Left renal pelvis (tissue), 4 donors: ENCODE measurements around the gene CCDC188. TPM values are rescaled to one million over a fixed set of nuclear protein-coding genes. Genes with fewer than 3 reads are reported as not detected.

Experiments used
- DNase-seq, 4 donors: peaks; one replicate each; pipeline ENCODE4 v3.0.0-alpha.2; 2013; ENCODE audit warnings: low read depth in 4 of 4, low spot score in 3 of 4
- polyA plus RNA-seq, 4 donors: library from polyadenylated mRNA; unstranded; fragments of 120-200 nt; gene quantifications; one replicate each; pipeline ENCODE4 v1.2.1, GENCODE V29; 2013; ENCODE audit not compliant: insufficient read length in 4 of 4

Gene CCDC188
- polyA plus RNA-seq, 4 donors, result 0.34 to 2.3 (median 1.4) TPM

DNA sequence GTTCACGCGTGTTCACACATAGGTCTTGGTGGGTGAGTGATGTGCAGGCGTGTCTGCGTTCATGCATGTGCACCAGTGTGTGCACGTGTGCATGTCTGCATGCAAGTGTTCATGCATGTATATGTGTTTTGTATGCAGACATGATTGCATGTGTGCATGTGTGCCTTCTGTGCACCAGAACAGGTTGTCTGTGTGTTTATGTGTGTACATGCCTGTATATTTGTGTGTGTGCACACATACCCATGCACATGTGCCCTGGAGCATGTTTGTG is 14.3 kb downstream of the CCDC188 start:
- no peak for DNase-seq

DNA sequence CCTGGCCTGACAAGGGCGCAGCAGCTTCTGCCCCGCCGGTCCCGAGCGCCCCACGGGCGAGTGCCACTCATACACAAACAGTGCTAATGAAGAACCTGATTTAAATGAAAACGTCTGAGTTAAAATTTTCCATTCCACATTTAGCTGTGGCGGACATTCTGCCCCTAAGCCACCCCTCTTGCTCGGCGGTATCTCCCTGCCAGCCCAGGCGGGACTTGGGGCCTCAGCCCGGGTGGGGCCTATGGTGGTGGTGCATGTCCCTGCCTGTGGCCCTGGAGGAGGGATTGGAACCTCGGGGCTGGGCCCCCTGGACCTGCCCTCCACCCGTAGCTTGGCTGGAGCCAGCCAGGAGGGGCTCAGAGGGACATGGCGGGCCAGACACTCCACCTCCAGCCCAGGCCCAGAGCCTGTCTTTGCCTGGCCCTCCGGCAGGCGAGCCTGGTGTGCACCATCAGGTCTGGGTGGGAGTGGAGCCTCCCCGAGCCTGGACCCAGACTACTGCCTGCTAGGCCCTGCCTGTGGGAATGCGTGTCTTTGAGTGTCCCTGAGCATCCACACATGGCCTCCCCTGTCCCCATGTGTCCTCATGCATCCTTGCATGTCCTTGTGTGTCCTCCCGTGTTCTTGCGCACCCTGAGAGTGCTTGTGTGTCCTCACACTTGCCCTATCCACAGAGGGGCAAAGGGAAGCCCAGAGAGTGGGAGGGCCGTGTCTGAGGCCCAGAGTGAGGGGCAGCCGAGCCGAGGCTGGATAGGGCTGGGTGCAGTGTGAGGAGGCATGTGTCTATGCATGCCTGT is 14.9 kb downstream of the CCDC188 start:
- no peak for DNase-seq

GRCh38 chr22:20135265-20135664 is 15.6 kb downstream of the CCDC188 start:
- no peak for DNase-seq

DNA sequence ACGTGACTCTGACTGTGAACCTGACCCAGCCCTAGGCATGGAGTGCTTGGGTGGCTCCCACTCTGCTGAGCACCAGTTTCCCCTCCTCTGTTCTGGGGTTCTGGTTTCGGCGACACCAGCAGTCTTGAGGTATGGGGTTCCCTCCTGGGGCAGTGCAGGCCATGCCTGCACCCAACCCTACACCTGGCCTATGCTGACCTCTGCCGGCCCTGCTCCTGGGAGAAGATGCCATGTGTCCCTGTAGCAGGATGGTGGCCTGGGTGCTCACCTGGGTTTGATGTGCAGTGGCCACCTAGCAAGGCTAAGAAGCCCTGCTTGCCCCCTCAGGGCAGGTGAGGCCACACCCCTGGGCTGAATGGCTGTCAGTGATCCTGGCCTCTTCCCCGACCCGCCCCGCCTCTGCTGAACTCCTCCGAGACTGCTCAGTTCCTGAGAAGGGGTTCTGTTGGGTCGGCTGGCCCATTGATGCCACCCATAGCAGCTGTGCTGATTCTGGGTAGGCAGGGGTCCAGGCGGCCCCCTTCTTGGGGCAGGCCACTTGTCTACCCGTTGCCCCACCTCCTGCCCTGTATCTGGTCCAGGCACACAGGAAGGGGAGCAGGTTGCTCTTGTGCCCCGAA is 16.8 kb downstream of the CCDC188 start:
- DNase-seq, result no peak

GRCh38 chr22:20132686-20133246 is 18.1 kb downstream of the CCDC188 start:
- DNase-seq, result no peak

DNA sequence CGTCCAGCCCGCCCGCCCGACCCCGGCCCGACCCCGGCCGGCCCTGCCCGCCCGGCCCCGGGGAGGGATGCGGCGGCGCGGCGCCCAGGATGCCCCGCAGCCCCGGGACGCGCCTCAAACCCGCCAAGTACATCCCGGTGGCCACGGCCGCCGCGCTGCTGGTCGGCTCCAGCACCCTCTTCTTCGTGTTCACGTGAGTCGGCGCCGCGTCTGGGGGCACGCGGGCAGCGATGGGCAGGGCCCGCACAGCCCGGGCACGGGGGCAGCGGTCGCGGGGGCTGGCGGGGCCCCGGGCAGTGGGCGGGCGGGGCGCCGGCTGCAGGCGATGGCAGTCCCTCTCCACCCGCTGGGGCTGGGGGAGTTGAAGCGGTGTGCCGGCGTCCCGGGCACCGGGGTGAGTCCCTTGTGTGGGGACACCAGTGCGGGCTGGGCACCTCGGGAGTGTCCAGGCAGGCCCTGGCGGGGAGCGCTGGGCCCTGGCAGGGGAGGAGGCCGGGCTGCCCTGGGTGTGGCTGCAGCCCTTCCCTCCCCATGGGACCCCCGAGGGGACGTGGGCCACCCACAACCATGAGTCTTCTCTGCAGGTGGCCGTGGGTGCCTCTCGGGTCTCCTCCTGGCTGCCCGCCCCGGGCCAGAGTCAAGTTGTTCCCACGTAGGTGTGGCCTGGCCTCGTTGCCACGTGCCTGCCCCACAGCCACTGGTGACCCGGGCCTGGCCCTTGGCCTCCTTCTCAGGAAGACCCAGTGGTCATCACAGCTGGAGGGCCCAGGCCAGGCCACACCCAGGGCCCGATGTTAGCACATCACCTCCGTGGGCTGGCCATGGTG is 18.8 kb downstream of the CCDC188 start:
- DNase-seq, result no peak

GRCh38 chr22:20131597-20131858 is 19.3 kb downstream of the CCDC188 start, which contains the start of gene ZDHHC8:
ZDHHC8 (plus strand) TSS chr22:20131804; CDS start chr22:20131948, 144 bp downstream.
- DNase-seq, result no peak

DNA sequence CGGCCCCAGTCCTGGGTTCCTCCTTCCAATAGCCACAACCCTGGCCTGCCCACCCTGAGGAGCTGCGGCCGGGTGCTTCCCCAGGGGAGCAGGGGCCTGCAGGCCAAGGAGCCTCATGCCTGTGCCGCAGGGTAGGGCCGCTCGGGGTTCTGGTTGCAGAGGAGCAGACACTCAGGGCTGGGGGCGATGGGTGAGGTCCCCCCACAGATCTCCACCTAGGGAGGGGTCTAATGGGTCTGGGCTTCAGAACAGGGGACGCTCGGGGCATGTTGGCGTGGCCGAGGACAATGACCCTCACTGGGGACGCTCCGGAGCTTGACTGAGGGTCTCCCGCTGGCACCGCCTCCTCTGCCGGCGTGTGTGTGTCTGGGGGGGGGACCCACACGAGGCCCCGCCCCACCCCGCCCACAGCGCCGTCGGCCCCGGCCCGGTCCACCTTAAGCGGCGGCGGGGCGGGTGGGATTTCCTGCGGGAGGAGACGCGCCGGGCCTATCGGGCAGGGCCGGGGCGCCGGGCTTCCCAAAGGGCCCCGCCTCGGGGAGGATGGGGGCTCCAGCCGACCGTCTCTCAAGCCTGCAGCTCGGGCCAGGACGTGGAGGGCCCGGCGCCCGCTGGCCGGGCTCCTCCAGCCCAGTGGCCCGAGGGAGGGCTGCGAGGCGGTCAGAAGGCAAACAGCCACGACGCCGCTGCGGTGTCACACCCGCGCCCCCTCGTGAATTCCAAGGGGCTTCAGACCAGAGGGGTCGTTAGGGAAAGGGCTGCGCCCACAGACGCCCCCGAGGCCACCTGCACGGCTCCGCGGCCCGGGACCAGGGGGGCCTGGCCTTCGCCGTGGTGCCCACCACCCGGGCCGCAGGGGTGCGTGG is 19.9 kb downstream of the CCDC188 start:
- DNase-seq, result peak; percentile 39 to 68 (median 58)

GRCh38 chr22:20130319-20130718 is 20.5 kb downstream of the CCDC188 start:
- no peak for DNase-seq

- no peak for DNase-seq
Observed at GRCh38 chr22:20129747-20130014, 21.2 kb downstream of the CCDC188 start.

DNA sequence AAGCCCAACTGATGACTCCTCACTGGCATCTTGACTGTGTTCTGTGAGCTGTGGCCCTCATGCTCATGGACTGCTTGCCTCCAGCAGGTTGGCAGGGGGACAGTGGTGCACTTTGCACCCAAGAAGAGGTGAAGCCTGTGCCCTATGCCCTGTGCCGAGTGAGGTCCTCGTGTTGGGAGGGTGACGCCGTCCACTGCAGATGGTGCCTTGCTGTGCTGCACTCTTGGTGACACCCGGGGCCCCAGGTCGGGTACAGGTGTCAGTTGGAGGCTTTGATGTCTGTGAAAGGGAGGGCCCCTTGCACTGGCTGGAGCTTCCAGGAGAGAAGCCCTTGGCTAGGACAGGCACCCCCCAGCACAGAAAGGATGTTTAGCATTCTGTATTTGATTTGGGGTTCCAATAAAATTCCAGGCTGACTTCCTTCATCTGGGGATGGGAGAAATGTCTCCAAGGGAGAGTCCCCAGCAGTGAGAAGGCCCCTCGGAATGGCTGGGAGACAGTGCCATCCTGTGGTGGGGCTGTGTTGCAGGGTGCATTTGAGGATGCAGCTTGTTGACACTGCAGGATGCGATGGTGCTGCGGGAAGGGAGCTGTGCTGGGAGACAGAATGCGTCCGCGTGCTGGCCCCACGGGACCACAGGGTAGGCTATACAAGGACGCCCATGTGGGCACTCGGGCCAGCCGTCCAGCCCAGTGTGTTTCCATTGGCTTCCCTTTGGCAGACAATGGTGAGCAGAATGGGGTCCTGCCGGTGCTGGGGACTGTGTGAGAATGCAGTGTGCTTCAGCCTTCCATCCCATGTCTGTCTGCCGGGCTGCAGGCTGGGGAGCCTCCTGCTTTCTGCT is 21.7 kb downstream of the CCDC188 start:
- no peak for DNase-seq

GRCh38 chr22:20128619-20128901 is 22.3 kb downstream of the CCDC188 start:
- no peak for DNase-seq

GRCh38 chr22:20127869-20128618 is 22.8 kb downstream of the CCDC188 start:
- no peak for DNase-seq

GRCh38 chr22:20127318-20127868 is 23.5 kb downstream of the CCDC188 start:
- DNase-seq, result no peak

DNA sequence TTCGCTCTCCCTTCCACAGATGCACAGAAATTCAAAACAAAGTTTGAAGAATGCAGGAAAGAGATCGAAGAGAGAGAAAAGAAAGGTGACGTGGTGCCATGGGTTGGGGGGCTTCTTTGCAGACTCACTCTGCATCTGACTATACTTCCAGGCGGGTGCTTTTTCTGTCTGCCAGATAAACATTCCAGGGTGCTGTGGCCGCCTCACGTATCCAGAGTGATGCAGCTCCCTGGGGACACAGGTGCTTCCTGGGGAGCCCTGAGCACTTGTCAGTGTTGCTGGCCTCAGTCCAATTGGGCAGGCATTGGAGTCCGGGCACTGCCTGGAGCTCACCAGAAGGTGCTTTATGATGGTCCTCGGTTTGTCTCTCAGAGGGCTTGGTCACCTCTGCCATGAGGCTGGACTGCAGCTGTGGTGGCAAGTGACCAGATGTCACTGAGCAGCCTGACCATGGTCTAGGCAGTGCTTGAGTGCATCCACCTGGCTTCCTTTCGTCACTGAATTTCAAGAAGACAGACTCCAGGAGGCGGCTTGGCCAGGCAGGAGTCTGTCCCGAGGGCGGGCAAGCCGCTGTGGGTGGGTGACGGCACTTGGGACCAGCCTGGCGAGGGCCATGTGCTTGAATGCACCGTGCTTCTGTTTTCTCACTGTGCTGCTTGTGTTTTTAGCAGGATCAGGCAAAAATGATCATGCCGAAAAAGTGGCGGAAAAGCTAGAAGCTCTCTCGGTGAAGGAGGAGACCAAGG is 24.4 kb downstream of the CCDC188 start:
- DNase-seq, result no peak

DNA sequence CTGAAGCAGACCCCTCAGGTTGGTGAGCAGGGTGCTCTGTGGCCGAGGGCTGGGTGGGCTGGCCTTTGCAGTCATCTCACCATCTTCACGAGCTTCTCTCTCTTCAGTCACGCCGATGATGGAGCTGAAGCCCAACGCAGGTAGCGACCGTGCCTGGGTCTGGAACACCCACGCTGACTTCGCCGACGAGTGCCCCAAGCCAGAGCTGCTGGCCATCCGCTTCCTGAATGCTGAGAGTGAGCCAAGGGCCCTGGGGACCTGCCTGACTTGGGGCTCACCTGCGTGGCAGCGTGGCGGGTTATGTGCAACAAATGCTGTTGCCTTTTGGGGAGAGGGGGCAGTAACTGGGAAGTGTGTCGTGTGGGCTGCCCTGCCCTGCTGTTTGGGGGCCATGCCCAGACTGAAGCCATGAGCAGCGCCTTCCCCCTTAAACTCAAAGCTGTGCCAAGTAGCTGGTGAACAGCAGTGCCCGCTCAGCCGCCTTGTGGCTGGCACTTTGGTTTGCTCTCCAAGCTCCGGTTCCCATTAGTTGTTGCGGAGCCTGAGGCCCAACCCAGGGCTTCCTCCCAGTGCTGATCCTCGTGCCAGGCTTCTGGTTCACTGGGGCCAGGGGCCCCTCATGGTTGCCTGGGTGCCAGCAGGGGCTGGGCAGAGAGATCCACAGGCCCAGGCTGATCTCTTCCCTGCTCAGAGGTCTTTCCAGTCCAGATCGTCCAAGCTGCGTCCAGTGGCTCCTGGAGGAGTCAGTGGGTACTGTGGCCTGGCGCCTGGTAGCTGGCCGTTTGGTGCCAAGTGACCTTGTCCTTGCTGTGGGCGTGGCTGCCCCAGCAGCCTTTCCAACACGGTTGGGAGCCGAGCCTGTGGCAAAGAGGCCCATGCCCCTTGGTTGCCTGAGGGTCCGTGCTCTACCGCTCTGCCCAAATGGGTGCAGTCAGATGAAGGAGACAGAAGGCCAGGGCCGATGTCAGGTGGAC is 25.4 kb downstream of the CCDC188 start:
- DNase-seq, result no peak

GRCh38 chr22:20124083-20124787 is 26.6 kb downstream of the CCDC188 start:
- DNase-seq, result no peak
